Peyer's patch (tissue), 4 donors: ENCODE measurements around the gene SEC14L5.

Experiments
- CTCF ChIP-seq, 6 experiments: fragments of 450-650 bp in 4 of 6; fragments of 200-600 bp in 2 of 6; sonication (generic) in 1 of 6; IDR thresholded peaks; one replicate each; pipeline ENCODE4 v1.5.1; 2017 to 2019; ENCODE audit warnings: antibody characterized with exemption in 6 of 6, mild to moderate bottlenecking in 3 of 6, moderate library complexity in 1 of 6
- POLR2A ChIP-seq, 2 donors: fragments of 450-650 bp; IDR thresholded peaks; one replicate each; pipeline ENCODE4 v1.5.1; 2017; ENCODE audit warnings: antibody characterized with exemption in 2 of 2, mild to moderate bottlenecking in 2 of 2, moderate library complexity in 2 of 2

GRCh38 chr16:5006348-5007193, 48.4 kb downstream of the SEC14L5 start:
- TF ChIP-seq CTCF (IDR thresholded peaks at IDR 0.05) (no peak), POLR2A (IDR thresholded peaks at IDR 0.05) (no peak)
